Stimulated activated naive CD8-positive, alpha-beta T cell treated with anti-CD3 and anti-CD28 coated beads, Interleukin-15, Interleukin-2, amounts not matched to agents 100 U/mL and 50 U/mL, for 24 hours (primary cell): ENCODE results near the gene TCL1B.
"Not testable (repeated sequence)": the region's sequence is repeated elsewhere in the genome, so short reads cannot be mapped to it uniquely, and the experiment has no call there.

Experiments used
- ATAC-seq: fragments of 150-1000 bp; cut with Tn5 transposase; one replicate; pipeline ENCODE4 v1.10.0; 2021
- DNase-seq: peaks from one replicate; pipeline ENCODE4 v3.0.0; 2021

Gene TCL1B, protein sequence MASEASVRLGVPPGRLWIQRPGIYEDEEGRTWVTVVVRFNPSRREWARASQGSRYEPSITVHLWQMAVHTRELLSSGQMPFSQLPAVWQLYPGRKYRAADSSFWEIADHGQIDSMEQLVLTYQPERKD

DNA sequence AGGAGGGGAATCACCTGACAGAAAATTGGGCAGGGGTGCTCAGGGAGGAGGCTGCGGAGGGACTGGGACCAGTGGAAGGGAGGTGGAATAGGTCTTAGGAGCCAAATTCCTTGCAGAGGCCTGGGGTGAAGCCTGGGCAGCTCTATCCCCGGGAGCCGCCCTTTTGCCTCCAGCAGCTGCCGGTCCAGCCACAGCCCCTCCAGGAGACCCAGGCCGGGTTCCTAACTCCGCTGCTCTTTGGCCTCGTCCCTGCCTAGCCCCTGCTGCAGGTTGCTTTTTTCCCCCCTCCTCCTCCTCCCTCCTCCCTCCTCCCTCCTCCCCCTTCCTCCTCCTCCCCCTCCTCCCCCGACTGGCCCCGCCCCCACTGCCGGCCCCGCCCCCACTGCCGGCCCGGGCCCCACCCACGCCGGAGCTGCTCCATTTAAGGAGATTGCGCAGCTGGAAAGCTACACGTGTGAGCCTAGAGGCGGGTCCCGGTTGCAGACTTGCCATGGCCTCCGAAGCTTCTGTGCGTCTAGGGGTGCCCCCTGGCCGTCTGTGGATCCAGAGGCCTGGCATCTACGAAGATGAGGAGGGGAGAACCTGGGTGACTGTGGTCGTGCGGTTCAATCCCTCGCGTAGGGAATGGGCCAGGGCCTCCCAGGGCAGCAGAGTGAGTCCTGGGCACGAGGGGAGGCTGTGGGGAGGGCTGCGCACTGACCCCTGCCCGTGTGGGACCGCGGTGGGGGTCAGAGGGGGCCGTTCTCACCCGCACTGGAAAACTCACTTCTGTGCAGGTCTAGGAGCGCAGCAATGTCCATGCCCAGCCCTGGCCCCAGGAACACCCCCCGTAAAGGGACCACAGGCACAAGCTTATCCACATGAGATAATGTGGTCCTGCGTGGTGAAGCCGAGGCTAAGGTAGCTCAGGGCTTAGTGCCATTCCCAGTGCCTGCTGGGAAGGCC, at the start of gene TCL1B:
Gene TCL1B, plus strand, starts transcription at position 449 of the 945 bp plus-strand sequence. Its CDS starts 42 bp downstream, at position 491.
- ATAC-seq (no peak), DNase-seq (no peak)

DNA sequence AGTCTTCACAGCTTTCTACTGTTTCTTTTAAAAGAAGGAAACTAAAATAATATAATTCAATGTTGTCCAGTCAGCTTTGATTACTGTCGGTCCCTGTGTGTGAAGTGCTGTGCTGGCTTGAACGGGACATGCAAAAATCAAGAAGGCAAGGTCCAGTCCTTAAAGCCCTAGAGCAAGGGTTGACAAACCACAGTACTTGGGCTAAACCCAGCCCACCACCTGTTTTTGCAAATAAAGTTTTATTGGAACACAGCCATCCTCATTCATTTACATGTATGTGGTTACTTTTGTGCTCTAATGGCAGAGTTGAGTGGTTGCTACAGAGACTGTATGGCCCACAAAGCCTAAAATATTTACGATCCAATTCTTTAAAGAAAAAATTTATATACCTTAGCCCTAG, 41.2 kb upstream of the TCL1B start:
- ATAC-seq (no peak), DNase-seq (no peak)

DNA sequence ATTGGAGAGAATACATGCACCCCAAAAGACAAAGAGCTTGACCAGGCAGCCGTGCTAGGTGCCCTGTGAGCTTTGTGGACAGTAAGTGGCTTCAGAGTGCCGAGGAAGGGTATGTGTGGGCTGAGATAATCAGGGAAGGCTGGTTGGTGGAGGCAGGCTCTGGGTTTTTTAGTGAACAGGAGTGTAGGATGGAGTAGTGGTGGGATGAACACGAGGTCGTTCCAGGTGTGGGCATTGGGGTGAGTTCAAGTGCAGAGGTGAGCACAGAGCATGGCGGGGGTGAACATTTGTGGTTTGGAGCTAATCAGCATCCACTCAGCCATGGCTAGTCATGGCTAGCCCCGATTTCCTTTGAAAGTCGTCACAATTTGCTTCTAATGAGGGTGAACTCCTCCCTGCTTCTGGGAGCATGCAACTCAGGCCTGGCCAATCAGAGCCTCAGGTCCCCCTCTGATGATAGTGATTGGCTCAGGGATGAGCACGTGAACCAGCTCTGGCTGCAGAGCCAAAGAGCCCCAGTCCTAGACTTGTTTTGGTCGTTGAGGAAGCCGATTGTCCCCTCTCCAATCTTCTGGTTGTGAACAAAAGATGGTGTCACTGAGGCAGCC, 40.7 kb upstream of the TCL1B start:
- no peak for ATAC-seq
- DNase-seq: no peak

DNA sequence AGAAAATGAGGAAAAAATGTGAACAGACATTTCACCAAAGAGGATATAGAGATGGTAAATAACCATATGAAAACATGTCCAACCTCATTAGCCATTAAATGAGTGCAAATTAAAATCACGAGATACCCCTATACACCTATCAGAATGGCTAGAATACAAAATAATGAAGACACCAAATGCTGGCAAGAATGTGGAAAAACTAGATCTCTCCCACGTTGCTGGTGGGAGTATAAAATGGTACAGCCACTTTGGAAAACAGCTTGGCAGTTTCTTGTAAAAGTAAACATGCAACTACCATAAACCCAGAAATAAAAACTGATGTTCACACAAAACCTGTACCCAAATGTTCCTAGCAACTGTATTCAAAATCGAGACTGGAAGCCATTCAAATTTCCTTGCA, 38.3 kb upstream of the TCL1B start:
- no peak for ATAC-seq

DNA sequence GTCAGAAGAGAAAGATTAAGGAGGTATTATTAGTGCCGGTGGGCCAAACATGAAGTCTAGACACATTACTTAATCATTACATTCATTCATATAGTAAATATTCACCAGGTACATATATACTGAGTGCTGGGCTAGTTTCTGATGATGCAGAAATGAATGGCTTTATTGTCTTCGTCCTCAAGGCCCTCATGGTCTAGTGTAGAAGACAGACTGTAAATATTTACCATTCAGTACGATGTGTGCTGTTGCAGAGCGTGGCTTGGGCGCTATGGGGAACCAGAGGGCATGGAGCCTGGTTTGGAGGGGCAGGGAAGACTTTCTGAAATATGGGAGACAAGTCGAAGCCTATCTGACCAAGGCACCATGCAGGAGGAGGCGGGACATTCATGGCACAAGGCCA, 37.0 kb upstream of the TCL1B start:
- DNase-seq (no peak), ATAC-seq (no peak)

More for the DNA sequence above, 38.3 kb upstream of the TCL1B start:
- DNase-seq: no peak

DNA sequence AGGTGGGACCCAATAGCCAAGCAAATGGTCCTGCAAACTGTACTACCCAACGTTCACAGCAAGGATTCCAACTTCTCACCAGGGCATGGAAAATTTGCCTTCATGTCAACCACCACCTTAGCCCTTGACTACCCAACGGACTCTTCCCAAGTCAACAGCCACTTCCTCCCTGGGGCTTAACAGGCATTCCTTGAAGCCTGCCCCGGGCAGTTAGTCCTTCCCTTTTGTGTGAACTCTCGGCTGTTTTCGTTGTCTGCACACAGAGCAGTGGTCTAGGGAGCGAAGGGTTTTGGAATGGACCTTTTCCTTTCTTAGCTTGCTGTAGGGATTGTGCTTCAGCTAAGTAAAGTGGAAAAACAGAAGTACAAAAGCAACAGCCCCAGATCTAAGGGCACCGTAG, 35.2 kb upstream of the TCL1B start:
- no peak for ATAC-seq
- no peak for DNase-seq

DNA sequence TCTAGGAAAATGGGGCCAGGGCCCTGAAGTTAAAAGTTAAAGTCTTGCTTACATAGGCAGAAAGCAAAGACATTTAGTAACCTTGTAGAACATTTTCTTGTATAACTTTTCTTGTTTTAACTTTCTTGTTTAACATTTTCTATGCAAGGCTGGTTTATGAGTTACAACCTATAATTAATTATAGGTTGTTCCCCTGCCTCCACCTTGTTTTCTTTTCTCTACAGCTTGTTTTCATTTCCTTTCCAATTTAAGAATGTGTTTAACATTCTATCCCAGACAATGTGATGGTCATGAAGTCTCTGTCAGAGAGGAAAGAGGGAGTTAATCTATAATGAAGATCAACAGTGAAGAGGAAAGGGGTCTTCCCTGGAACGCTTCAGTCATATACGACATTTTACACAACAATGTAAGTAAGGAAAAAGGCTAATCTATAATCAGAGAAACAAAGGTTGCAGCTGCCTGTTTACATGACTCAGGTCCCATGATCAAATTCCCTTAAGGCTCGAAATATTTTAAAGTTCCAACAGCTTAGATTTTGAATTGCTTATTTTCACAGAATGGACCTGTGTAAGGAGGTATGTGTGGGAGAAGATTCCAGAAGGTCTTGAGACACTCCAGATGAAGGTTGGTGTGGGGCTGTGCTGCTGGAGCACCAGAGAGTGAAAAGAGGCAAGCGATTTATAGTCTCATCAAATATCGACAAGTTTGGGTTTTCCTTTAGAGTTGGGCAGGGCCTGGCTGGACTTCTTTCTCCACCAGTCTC, 34.2 kb upstream of the TCL1B start:
- DNase-seq: no peak
- no peak for ATAC-seq

DNA sequence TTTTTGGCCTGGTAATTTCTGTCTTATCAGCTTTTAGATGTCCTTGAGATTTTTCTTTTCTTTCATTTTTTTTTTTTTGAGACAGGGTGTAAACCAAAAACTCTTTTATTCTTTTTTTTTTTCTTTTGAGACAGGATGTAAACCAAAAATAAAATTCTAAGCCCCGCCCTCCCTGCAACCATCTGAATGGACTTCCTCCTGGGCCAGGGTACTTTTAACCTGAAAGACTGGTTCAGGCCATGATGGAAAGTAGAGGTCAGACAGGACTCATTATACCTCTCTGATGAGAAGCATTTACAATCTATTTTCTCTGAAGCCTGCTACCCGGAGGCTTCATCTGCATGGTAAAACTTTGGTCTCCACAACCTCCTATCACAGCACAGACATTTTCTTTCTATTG, 33.5 kb upstream of the TCL1B start:
- ATAC-seq: no peak

DNA sequence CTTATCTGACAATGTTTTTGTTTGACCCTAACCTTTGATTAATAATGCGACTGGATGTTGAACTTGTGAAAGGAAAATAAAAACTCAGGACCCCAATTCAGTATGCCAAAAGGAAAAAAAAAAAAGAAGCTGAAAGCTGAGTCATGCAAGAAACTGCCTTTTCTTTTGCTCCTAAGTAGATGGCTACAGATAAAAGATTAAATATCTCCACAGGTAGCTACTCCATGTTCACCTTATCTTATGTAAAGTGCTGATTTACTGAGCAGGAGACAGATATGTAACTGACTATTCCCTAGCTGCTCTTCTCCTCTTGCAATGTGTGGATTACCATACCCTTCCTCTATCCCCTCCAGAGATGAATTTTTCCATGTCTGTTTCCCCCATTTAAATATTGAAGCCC, 30.8 kb upstream of the TCL1B start:
- ATAC-seq: no peak
- DNase-seq: no peak

More for the DNA sequence above, 33.5 kb upstream of the TCL1B start:
- DNase-seq: no peak

DNA sequence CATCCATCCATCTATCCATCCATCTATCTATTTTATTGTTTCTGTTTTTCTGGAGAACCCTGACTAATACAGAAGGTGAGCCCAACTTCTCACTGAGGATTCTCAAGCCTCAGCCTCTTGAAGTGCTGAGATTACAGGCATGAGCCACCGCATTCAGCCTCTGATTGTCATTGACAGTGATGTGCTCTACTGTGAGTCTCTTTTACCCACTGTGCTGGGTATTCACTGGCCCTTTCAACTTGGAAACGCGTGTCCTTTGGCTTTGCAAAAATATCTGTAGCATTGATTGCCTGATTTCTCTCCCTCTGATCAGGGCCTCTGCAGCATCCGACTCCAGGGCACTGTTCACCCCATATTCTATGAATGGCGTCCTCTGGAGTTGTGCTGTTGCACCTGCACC, 29.6 kb upstream of the TCL1B start:
- ATAC-seq: no peak
- no peak for DNase-seq

DNA sequence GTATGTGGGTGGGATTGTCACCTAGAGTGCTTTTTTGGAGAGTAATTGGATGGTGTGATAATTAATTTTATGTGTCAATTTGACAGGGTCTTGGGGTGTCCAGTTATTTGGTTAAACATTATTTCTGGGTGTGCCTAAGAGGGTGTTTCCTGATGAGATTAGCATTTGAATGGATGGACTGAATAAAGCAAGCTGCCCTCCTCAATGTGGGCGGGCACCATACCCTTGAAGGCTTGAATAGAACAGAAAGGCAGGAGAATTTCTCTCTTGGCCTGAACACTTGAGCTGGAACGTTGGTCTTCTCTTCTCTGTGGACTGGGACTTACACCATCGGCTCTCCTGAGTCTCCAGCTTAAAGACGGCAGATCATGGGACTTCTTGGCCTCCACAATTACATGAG, 28.8 kb upstream of the TCL1B start:
- no peak for DNase-seq
- no peak for ATAC-seq

DNA sequence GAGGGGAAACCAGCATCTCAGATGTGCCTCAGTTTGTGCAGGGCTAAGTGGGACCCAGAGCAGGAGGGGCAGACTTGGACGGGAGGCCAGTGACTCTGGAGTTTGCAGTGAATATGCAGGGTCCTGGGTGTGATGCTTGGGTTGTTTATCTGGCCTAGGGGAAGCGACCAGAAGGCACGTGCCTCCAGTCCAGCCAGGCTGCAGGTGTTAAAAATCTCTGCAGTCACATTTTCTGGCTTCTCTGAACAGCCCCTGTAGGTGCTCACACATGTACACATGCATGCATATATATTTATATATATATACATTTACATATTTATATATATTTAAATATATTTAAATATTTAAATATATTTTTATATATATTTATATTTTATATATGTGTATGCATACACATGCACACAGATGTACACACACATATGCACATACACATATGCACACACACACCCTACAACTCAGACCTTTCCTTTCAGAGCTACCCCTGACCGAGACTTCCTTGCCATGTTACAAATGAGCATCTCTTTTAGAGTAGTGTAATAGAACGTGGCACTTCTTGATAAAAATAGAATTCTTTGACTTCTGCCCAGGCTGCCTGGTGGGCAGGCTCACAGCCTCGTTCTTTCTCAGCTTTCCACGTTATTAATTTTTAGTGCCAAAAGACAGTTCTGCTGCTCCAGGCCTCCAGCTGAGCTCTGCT, 26.8 kb upstream of the TCL1B start:
- ATAC-seq (no peak), DNase-seq (no peak)

DNA sequence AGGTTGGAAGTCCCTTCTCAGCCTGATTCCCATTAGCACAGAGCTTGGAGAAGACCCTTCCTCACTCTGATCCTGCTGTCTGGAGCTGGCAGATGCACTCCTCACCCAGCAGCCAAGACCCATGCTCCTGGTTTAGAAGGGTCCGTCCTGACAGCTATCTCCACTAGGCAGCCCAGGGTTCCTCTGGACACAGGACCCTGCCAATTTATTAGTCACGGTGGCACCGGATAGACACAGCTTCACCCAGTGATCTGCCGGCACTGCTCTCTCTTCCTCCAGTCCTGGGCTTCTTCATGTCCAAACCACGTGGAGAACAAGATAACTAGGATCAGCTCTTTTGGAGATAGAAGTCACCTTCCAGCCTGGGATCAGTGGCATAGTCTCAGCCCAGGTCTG, 26.2 kb upstream of the TCL1B start:
- no peak for DNase-seq
- no peak for ATAC-seq

DNA sequence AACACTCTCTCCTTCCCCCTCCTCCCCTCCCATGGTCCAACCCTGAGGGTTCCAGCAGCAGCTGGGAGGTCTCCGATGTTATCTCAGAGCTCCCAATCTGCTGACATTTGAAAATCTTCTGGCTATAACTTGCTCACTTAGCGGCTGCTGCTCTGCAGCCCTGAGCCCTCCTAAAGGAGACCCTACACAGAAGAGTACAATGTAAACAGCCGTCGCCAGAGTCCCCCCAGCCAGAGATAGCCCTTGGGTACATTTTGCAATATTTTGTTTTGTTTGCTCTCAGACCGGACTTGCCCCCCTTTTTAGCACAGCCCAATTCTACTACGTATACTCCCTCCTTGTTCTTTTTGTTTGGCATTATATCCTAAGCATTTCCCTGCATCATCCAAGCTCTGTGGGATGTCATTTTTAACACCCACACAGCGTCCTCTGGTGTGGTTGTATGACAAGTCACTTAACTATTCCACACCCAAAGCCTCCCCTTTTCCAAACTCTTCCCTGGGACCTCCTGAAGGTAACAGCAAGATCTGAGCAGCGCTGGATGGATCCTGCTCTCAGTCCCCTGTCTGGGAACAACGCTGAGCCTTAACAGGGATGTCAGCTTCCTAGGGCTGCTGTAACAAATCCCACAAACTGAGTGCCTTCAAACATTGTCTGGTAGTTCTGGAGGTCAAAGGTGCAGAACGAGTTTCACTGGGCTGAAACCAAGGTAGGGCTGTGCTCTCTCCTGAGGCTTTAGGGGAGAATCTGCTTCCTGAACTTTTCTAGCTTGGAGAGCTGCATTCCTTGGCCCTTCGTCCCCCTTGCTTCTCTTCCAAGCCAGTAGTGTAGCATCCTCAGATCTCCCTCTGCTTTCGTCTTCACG, 25.3 kb upstream of the TCL1B start:
- DNase-seq: no peak
- no peak for ATAC-seq

DNA sequence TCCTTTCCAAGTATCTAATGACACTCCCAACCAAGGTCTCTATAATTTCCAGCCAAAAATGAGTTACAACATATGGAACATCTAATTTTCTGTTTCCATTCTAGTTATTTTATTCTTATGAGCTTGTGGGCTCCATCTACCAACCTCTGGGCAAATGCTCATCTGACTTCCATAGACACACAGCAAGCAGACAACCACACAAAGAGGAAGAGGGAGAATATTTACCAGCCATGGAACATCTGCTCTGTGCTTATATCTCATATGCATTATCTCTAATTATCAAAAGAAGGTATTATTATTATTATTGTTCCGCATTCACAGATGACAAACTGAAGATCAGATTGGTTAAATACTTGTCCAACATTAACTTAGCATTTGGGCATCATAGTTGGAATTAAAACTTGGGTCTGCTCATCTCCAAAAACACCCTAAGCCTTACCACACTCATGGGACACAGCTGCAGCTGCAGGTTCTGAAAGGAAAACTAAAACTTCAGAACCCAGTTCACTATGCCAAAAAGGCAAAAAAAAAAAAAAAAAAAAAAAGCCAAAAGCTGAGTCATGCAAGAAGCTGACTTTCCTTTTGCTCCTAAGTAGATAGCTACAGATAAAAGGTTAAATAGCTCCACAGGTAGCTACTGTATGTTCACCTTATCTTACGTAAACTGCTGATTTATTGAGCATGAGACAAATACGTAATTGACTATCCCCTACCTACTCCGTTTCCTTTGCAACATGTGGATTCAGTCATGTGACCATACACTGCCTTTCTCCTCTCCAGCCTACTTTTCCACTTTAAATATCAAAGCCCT, 23.6 kb upstream of the TCL1B start:
- no peak for ATAC-seq
- no peak for DNase-seq

DNA sequence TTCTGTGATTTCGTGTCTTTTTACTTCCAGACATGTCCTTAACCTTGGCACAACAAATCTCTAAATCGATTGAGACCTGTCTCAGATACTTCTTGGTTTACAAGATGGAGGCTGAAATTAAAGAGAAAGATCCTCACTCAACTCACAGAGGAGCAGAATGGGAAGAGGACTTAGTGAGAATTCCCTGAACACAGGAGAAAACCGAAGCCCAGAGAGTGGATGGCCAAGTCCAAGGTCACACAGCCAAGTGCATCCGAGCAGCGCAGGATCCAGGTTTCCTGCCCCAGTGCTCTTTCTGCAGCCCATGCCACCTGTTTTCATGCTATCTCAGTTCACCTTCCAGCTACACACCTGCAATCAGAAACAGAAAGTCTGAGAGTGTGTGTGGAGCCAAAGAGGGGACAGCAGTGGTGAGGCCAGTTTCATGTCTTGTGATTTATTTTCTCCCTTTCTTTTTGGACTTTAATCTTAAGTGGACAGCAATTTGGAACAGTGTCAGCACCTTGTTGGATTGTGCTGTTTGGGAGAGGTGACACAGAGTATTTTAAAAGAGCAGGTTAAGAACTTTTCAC, 22.9 kb upstream of the TCL1B start:
- no peak for ATAC-seq

DNA sequence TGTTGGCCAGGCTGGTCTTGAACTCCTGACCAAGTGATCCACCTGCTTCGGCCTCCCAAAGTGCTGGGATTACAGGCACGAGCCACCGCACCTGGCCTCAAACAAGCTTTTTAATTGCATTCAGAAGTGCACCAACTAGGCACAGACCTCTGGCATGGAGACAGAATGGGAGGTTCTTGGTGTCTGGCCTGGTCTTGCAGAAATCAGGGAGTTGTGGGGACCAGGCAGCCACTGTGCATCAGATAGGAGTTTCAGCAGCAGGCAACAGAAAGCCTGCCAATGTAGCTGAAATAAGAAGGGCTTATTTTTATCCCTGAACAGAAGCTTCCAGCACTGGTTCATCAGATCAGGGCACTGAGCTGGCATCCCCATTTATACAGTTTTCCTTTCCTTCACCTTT, 22.2 kb upstream of the TCL1B start:
- DNase-seq (no peak), ATAC-seq (no peak)

More for the DNA sequence above, 22.9 kb upstream of the TCL1B start:
- DNase-seq: no peak

DNA sequence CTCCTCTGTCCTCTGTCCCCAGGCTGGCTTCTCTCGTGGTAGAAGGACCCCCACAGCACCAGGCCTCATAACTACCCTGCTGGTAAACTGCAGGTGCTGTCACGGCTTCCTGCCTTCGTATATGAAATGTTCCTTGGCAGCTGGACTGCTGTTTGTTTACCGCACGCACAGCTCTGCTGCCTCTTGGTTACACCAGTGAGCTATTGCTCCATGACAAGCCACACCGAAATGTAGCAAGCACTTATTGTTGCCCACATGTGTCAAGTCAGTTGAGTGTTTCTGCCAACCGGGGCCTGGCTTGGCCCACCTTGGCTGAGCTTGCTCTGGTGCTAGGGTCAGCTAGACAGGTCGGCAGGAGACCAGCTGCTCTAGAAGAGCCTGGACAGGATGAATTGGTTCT, 21.7 kb upstream of the TCL1B start:
- no peak for ATAC-seq
- no peak for DNase-seq

DNA sequence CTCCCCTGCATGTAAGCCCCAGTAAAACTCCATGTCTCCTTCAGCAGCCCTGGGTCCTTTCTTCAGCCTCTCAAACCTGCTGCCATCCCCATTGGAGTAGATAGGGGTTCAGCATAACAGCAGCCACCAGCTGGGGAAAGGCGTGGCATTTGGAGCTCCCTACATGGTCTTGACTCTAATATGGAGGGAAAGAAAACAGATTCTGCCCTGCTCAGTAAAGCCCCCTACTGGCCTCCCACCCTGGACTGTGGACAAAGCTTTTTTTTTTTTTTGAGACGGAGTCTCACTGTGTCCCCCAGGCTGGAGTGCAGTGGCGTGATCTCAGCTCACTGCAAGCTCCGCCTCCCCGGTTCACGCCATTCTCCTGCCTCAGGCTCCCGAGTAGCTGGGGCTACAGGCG, 20.7 kb upstream of the TCL1B start:
- not testable (repeated sequence) for DNase-seq, ATAC-seq

DNA sequence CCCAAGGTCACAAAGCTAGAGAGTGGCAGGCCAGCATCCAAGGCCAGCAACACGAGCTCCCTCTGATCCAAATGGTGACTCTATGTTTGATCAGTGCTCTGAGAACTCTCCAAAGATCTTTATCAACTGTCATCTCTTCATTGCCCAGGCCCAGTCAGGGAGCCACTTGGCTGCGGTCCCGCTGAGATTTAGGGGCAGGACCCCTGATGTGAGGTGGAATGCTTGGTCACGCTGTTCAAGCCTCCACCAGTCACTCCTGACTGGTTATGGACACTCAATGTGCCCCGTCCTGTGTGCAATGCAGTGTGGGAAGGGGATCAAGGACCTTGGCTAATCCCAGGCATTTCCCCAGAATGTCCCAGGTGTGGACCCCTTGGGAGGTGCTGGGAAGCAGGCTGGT, 19.8 kb upstream of the TCL1B start:
- no peak for ATAC-seq
- DNase-seq: no peak
